HCT116 (cell line): ENCODE measurements around the gene IFI30. TPM values are rescaled to one million over a fixed set of nuclear protein-coding genes. Genes with fewer than 3 reads are reported as not detected.

ENCODE experiments used
- ATAC-seq: fragments of 200-7000 bp; cut with Tn5 transposase; 2 replicates; pipeline ENCODE4 v1.9.1; 2020; ENCODE audit warnings: mild to moderate bottlenecking, moderate library complexity
- BruUV-seq: library from RNA; stranded (reverse); fragments of 400-500 nt; replicated peaks from 2 replicates; lab custom pipeline; 2021; lab: Mats Ljungman, UMichigan
- CTCF ChIA-PET: fragments of 300-600 bp; sonication (Branson Sonifier 250); formaldehyde crosslinking; loops from one replicate; lab custom pipeline; 2021; ENCODE audit warnings: antibody characterized with exemption; lab: Charles Lee
- POLR2A ChIA-PET: fragments of 300-600, 350-600 bp; sonication (Branson Sonifier 250); formaldehyde crosslinking; loops from one replicate; lab custom pipeline; 2021; ENCODE audit warnings: antibody characterized with exemption; lab: Charles Lee
- RAD21 ChIA-PET, 2 experiments: fragments of 300-600 bp; sonication (Branson Sonifier 250); formaldehyde crosslinking; loops; one replicate each; lab custom pipeline; 2023; ENCODE audit warnings: low total read pairs in 2 of 2; ENCODE audit not compliant: uncharacterized antibody in 2 of 2, unreplicated experiment in 2 of 2, low non-redundant PET in 1 of 2; lab: Charles Lee
- DNase-seq: peaks from one replicate; pipeline ENCODE4 v3.0.0-alpha.2; 2010; ENCODE audit warnings: low read depth, low spot score
- H2AFZ ChIP-seq: fragments of 200-600 bp; shearing (Covaris generic), sonication (generic); 2 replicates; pipeline ENCODE4 v1.6.1; 2017; ENCODE audit warnings: low read depth, mixed run types, mixed read lengths, antibody characterized with exemption, low read length; ENCODE audit not compliant: poor library complexity, severe bottlenecking
- H3K27ac ChIP-seq: 2 replicates; pipeline ENCODE4 v1.5.1; 2012; ENCODE audit warnings: low read depth, low read length
- H3K27me3 ChIP-seq: fragments of 200-600 bp; sonication (generic); 2 replicates; pipeline ENCODE4 v1.6.1; 2016; ENCODE audit warnings: mixed run types, low read length, mixed read lengths; ENCODE audit not compliant: insufficient read depth
- H3K36me3 ChIP-seq, 2 experiments: fragments of 200-500 bp in 1 of 2; fragments of 200-600 bp in 1 of 2; sonication (Bioruptor generic) in 1 of 2; sonication (generic) in 1 of 2; 2 replicates each; pipeline versions ENCODE4 v1.5.1 to v1.6.1; 2014 to 2016; ENCODE audit warnings: low read length in 2 of 2, inconsistent platforms in 1 of 2, mixed read lengths in 1 of 2, mixed run types in 1 of 2; ENCODE audit not compliant: insufficient read depth in 2 of 2, control insufficient read depth in 1 of 2
- H3K4me1 ChIP-seq, 2 experiments: fragments of 200-600 bp in 1 of 2; sonication (generic) in 1 of 2; 2 replicates each; pipeline versions ENCODE4 v1.5.1 to v1.6.1; 2012 to 2017; ENCODE audit warnings: low read length in 2 of 2, inconsistent platforms in 1 of 2, mild to moderate bottlenecking in 1 of 2, mixed read lengths in 1 of 2, mixed run types in 1 of 2, moderate library complexity in 1 of 2; ENCODE audit not compliant: insufficient read depth in 2 of 2, control insufficient read depth in 1 of 2
- H3K4me2 ChIP-seq: fragments of 200-600 bp; sonication (generic); 2 replicates; pipeline ENCODE4 v1.6.1; 2017; ENCODE audit warnings: mixed run types, low read length, mixed read lengths
- H3K4me3 ChIP-seq, 2 experiments: fragments of 200-600 bp in 1 of 2; sonication (generic) in 1 of 2; replicated peaks in 1 of 2; 2 replicates each; pipeline ENCODE4 v1.5.1; 2011 to 2016; ENCODE audit warnings: low read length in 2 of 2, control low read depth in 1 of 2, low read depth in 1 of 2, mild to moderate bottlenecking in 1 of 2, mixed read lengths in 1 of 2, mixed run types in 1 of 2
- H3K79me2 ChIP-seq: fragments of 200-600 bp; sonication (generic); 2 replicates; pipeline ENCODE4 v1.6.1; 2017; ENCODE audit warnings: mild to moderate bottlenecking, mixed run types, low read length, moderate library complexity, mixed read lengths; ENCODE audit not compliant: insufficient read depth
- H3K9ac ChIP-seq: fragments of 200-600 bp; sonication (generic); 2 replicates; pipeline ENCODE4 v1.6.1; 2016; ENCODE audit warnings: low read length, mixed read lengths
- H3K9me2 ChIP-seq: fragments of 200-600 bp; sonication (generic), shearing (Covaris generic); 2 replicates; pipeline ENCODE4 v1.6.1; 2017; ENCODE audit warnings: mixed run types, mild to moderate bottlenecking, moderate library complexity; ENCODE audit not compliant: insufficient read depth
- H3K9me3 ChIP-seq, 2 experiments: fragments of 200-500 bp in 1 of 2; fragments of 200-600 bp in 1 of 2; sonication (Bioruptor generic) in 1 of 2; sonication (generic) in 1 of 2; 2 replicates each; pipeline ENCODE4 v1.6.1; 2014 to 2017; ENCODE audit warnings: low read length in 2 of 2, mixed read lengths in 2 of 2, inconsistent platforms in 1 of 2, low read depth in 1 of 2, mild to moderate bottlenecking in 1 of 2, mixed run types in 1 of 2, moderate library complexity in 1 of 2; ENCODE audit not compliant: control insufficient read depth in 1 of 2, insufficient read depth in 1 of 2
- H4K20me1 ChIP-seq: fragments of 200-600 bp; sonication (generic), shearing (Covaris generic); 2 replicates; pipeline ENCODE4 v1.6.1; 2017; ENCODE audit warnings: mixed run types, mild to moderate bottlenecking, moderate library complexity; ENCODE audit not compliant: insufficient read depth
- CBX3 ChIP-seq: IDR thresholded peaks from 2 replicates; pipeline ENCODE4 v1.6.1; 2012; ENCODE audit warnings: low read depth
- CEBPB ChIP-seq: IDR thresholded peaks from 2 replicates; pipeline ENCODE4 v1.6.1; 2012; ENCODE audit warnings: low read depth
- EGR1 ChIP-seq: IDR thresholded peaks from 2 replicates; pipeline ENCODE4 v1.6.1; 2012; ENCODE audit warnings: low read depth
- EZH2 ChIP-seq: fragments of 200-600 bp; sonication (generic); IDR thresholded peaks from 2 replicates; pipeline ENCODE4 v1.6.1; 2017; ENCODE audit warnings: antibody characterized with exemption, mixed run types
- EZH2phosphoT487 ChIP-seq: fragments of 200-600 bp; IDR thresholded peaks from 2 replicates; pipeline ENCODE4 v1.6.1; 2018; ENCODE audit warnings: antibody characterized with exemption, borderline replicate concordance
- FOSL1 ChIP-seq: IDR thresholded peaks from 2 replicates; pipeline ENCODE4 v1.6.1; 2012; ENCODE audit warnings: low read depth
- JUND ChIP-seq: IDR thresholded peaks from 2 replicates; pipeline ENCODE4 v1.6.1; 2012
- MAX ChIP-seq: IDR thresholded peaks from 2 replicates; pipeline ENCODE4 v1.6.1; 2012
- POLR2A ChIP-seq: IDR thresholded peaks from 2 replicates; pipeline ENCODE4 v1.7.0; 2011; ENCODE audit warnings: borderline replicate concordance; ENCODE audit not compliant: insufficient read depth, insufficient read length; ENCODE audit errors: extremely low read depth
- POLR2AphosphoS5 ChIP-seq: IDR thresholded peaks from 2 replicates; pipeline ENCODE4 v1.6.1; 2011; ENCODE audit warnings: mild to moderate bottlenecking, low read depth, low read length, moderate library complexity
- RAD21 ChIP-seq: IDR thresholded peaks from 2 replicates; pipeline ENCODE4 v1.6.1; 2012; ENCODE audit warnings: low read depth, mild to moderate bottlenecking
- SIN3A ChIP-seq: IDR thresholded peaks from 2 replicates; pipeline ENCODE4 v1.6.1; 2012; ENCODE audit warnings: low read depth
- SP1 ChIP-seq: IDR thresholded peaks from 2 replicates; pipeline ENCODE4 v1.6.1; 2012; ENCODE audit warnings: low read depth
- YY1 ChIP-seq: IDR thresholded peaks from 2 replicates; pipeline ENCODE4 v1.6.1; 2011; ENCODE audit warnings: low read length, low read depth, moderate library complexity, mild to moderate bottlenecking; ENCODE audit not compliant: insufficient replicate concordance; ENCODE audit errors: extremely low read depth
- ZBTB33 ChIP-seq: IDR thresholded peaks from 2 replicates; pipeline ENCODE4 v1.6.1; 2011; ENCODE audit warnings: mild to moderate bottlenecking, low read length, moderate library complexity; ENCODE audit not compliant: insufficient replicate concordance; ENCODE audit errors: extremely low read depth
- intact Hi-C: fragments of 100-400 bp; cut with micrococcal nuclease; formaldehyde crosslinking; loops from 2 replicates; pipeline ENCODE4 v1.10.0; 2022
- total RNA-seq: library from RNA; stranded (reverse); gene quantifications from one replicate; pipeline ENCODE4 v1.2.1, GENCODE V29; 2021; ENCODE audit not compliant: unreplicated experiment
- TF ChIP-seq, protein P1 (sequence below), 3 experiments: fragments of 200-600 bp in 1 of 3; sonication (generic) in 1 of 3; IDR thresholded peaks in 2 of 3; conservative IDR thresholded peaks in 1 of 3; 2 replicates each; pipeline ENCODE4 v1.5.1; 2012 to 2017; ENCODE audit warnings: low read depth in 2 of 3, low read length in 2 of 3, antibody characterized with exemption in 1 of 3, borderline replicate concordance in 1 of 3, control low read depth in 1 of 3, mild to moderate bottlenecking in 1 of 3, mixed read lengths in 1 of 3, mixed run types in 1 of 3, moderate library complexity in 1 of 3; ENCODE audit not compliant: insufficient read depth in 1 of 3
- TF ChIP-seq, protein P2 (sequence below): IDR thresholded peaks from 2 replicates; pipeline ENCODE4 v1.6.1; 2012
- TF ChIP-seq, protein P3 (sequence below): IDR thresholded peaks from 2 replicates; pipeline ENCODE4 v1.6.1; 2012; ENCODE audit warnings: low read depth

The IFI30 gene
- total RNA-seq, 1 experiment from 2014 or later, result 64.6 TPM

GRCh38 chr19:18135712-18136584 is 37.7 kb upstream of the IFI30 start:
- DNase-seq, result no peak
- no peaks in the 10 kb centered on the region for H4K20me1 ChIP-seq
- POLR2A ChIA-PET, result no interaction called here
- H3K4me1 ChIP-seq, result no peaks in the 10 kb centered on the region
- TF ChIP-seq JUND (no peak), EZH2phosphoT487 (no peak), YY1 (no peak), ZBTB33 (no peak), CBX3 (no peak), CEBPB (no peak), EGR1 (no peak), POLR2A (no peak), RAD21 (no peak), SIN3A (no peak), POLR2AphosphoS5 (no peak), EZH2 (no peak), MAX (no peak), FOSL1 (no peak), SP1 (no peak)
- TF ChIP-seq, protein P1, sequence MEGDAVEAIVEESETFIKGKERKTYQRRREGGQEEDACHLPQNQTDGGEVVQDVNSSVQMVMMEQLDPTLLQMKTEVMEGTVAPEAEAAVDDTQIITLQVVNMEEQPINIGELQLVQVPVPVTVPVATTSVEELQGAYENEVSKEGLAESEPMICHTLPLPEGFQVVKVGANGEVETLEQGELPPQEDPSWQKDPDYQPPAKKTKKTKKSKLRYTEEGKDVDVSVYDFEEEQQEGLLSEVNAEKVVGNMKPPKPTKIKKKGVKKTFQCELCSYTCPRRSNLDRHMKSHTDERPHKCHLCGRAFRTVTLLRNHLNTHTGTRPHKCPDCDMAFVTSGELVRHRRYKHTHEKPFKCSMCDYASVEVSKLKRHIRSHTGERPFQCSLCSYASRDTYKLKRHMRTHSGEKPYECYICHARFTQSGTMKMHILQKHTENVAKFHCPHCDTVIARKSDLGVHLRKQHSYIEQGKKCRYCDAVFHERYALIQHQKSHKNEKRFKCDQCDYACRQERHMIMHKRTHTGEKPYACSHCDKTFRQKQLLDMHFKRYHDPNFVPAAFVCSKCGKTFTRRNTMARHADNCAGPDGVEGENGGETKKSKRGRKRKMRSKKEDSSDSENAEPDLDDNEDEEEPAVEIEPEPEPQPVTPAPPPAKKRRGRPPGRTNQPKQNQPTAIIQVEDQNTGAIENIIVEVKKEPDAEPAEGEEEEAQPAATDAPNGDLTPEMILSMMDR (IDR thresholded peaks at IDR 0.05 in 2 of 3, conservative IDR thresholded peaks at IDR 0.05 in 1 of 3; ENCODE audit: borderline replicate concordance in 1 of 3, insufficient read depth in 1 of 3, low read depth in 2 of 3, low read length in 2 of 3), result no peak
- TF ChIP-seq, protein P2, sequence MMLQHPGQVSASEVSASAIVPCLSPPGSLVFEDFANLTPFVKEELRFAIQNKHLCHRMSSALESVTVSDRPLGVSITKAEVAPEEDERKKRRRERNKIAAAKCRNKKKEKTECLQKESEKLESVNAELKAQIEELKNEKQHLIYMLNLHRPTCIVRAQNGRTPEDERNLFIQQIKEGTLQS, result no peak
- TF ChIP-seq, protein P3, sequence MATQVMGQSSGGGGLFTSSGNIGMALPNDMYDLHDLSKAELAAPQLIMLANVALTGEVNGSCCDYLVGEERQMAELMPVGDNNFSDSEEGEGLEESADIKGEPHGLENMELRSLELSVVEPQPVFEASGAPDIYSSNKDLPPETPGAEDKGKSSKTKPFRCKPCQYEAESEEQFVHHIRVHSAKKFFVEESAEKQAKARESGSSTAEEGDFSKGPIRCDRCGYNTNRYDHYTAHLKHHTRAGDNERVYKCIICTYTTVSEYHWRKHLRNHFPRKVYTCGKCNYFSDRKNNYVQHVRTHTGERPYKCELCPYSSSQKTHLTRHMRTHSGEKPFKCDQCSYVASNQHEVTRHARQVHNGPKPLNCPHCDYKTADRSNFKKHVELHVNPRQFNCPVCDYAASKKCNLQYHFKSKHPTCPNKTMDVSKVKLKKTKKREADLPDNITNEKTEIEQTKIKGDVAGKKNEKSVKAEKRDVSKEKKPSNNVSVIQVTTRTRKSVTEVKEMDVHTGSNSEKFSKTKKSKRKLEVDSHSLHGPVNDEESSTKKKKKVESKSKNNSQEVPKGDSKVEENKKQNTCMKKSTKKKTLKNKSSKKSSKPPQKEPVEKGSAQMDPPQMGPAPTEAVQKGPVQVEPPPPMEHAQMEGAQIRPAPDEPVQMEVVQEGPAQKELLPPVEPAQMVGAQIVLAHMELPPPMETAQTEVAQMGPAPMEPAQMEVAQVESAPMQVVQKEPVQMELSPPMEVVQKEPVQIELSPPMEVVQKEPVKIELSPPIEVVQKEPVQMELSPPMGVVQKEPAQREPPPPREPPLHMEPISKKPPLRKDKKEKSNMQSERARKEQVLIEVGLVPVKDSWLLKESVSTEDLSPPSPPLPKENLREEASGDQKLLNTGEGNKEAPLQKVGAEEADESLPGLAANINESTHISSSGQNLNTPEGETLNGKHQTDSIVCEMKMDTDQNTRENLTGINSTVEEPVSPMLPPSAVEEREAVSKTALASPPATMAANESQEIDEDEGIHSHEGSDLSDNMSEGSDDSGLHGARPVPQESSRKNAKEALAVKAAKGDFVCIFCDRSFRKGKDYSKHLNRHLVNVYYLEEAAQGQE, result no peak
- TF ChIP-seq, all 23 proteins: peak for 0
- no peaks in the 10 kb centered on the region for H3K27me3 ChIP-seq
- H3K79me2 ChIP-seq, result no peaks in the 10 kb centered on the region
- H3K9me2 ChIP-seq, result no peaks in the 10 kb centered on the region
- no peak for ATAC-seq
- peaks cover 8 to 9% of the 10 kb centered on the region in 2 experiments; a peak in 3 of 4 replicates for H3K36me3 ChIP-seq
- no peak overlapping the region for H3K9ac ChIP-seq
- no TSS peak for BruUV-seq
- RAD21 ChIA-PET, result no interaction called here
- H3K9me3 ChIP-seq, result no peaks in the 10 kb centered on the region
- H2AFZ ChIP-seq, result no peak overlapping the region
- H3K4me2 ChIP-seq, result no peak overlapping the region
- CTCF ChIA-PET, result no interaction called here
- no peak overlapping the region for H3K27ac ChIP-seq
- H3K4me3 ChIP-seq, result no peak overlapping the region
- intact Hi-C loops, result no loop called here
